HUDEP-2 (cell line): ENCODE measurements around the gene CGB2.
"Not testable (repeated sequence)": the region's sequence is repeated elsewhere in the genome, so short reads cannot be mapped to it uniquely, and the experiment has no call there.

ENCODE experiments used
- DNase-seq, 76 experiments: peaks; one replicate each; lab custom pipeline; 2025; ENCODE audit not compliant: unreplicated experiment in 76 of 76; lab: John Stamatoyannopoulos, UW

CGB2 gene

GRCh38 chr19:49009828-49010227 is 21.9 kb upstream of the CGB2 start:
- no peak for DNase-seq

- no peak for DNase-seq
Observed at GRCh38 chr19:49010453-49010852, 21.2 kb upstream of the CGB2 start.

- no peak for DNase-seq
Observed at GRCh38 chr19:49011194-49011593, 20.5 kb upstream of the CGB2 start.

GRCh38 chr19:49014123-49014869 is 17.4 kb upstream of the CGB2 start:
- DNase-seq, result no peak

GRCh38 chr19:49014870-49015255 is 16.8 kb upstream of the CGB2 start:
- DNase-seq, result no peak

- DNase-seq, result no peak
Observed at GRCh38 chr19:49016067-49016839, 15.4 kb upstream of the CGB2 start.

- DNase-seq, result no peak
Observed at GRCh38 chr19:49017041-49017665, 14.5 kb upstream of the CGB2 start, which contains the start of gene LHB. Gene LHB (minus strand): TSS chr19:49017091. CDS start chr19:49017081, 10 bp downstream.

- peak in 65 of 76 experiments; percentile 22 to 85 (median 61) for DNase-seq
Observed at GRCh38 chr19:49017666-49018351, 13.9 kb upstream of the CGB2 start.

- DNase-seq, result peak in 16 of 76 experiments; percentile 18 to 74 (median 42)
Observed at GRCh38 chr19:49018388-49019241, 13.1 kb upstream of the CGB2 start.

GRCh38 chr19:49019242-49019932 is 12.3 kb upstream of the CGB2 start:
- DNase-seq, result peak in 49 of 76 experiments; percentile 21 to 78 (median 58)

- peak in 1 of 76 experiments; percentile 32 for DNase-seq
Observed at GRCh38 chr19:49020342-49020741, 11.3 kb upstream of the CGB2 start.

GRCh38 chr19:49020931-49021895 is 10.5 kb upstream of the CGB2 start:
- DNase-seq, result peak in 3 of 76 experiments; percentile 19 to 25 (median 25)

- DNase-seq, result no peak
Observed at GRCh38 chr19:49022116-49022515, 9.6 kb upstream of the CGB2 start.

GRCh38 chr19:49024233-49024632 is 7.5 kb upstream of the CGB2 start, which contains the start of gene CGB3:
Gene CGB3 (minus strand): TSS chr19:49024333. CDS start chr19:49023971, 362 bp downstream.
- DNase-seq, result not testable (repeated sequence)

GRCh38 chr19:49025088-49025487 is 6.6 kb upstream of the CGB2 start:
- DNase-seq, result not testable (repeated sequence)

- DNase-seq, result not testable (repeated sequence)
Observed at GRCh38 chr19:49025599-49025998, 6.1 kb upstream of the CGB2 start.

GRCh38 chr19:49028686-49029085 is 3.0 kb upstream of the CGB2 start:
- DNase-seq, result not testable (repeated sequence)

- not testable (repeated sequence) for DNase-seq
Observed at GRCh38 chr19:49029749-49030148, 1.9 kb upstream of the CGB2 start.
